ENCODE data around the gene SPEF2. TPM values are rescaled to one million over a fixed set of nuclear protein-coding genes. Genes with fewer than 3 reads are reported as not detected.

Gene SPEF2
- total RNA-seq, 2 experiments from 2014 or later: 3.2 TPM

DNA sequence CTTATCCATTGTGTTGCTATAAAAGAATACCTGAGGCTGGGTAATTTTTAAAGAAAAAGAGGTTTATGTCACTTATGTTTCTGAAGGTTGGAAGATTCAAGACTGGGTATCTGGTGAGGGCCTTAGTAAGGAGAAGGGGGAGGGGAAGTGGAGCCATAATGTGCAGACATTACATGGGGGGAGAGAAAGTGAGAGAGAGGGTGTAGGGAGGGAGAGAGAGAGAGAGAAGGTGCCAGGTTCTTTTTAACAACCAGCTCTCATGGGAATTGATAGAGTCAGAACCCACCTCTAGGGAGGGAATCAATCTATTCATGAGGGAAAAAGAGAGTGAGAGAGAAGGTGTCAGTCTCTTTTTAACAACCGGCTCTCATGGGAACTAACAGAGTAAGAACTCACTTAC, 29.5 kb downstream of the SPEF2 start:
- Histone ChIP-seq H3K27ac (ENCODE audit: low read depth in 1 of 2, low read length in 2 of 2) (no peak overlapping the region), H3K27me3 (ENCODE audit: control insufficient read depth in 1 of 2, insufficient read depth in 2 of 2, low read length in 2 of 2) (no peaks in the 10 kb centered on the region), H3K36me3 (ENCODE audit: insufficient read depth, low read length) (peaks cover 4% of the 10 kb centered on the region), H3K4me1 (ENCODE audit: insufficient read depth, low read length) (peaks cover 5% of the 10 kb centered on the region), H3K9me3 (ENCODE audit: control insufficient read depth in 1 of 2, insufficient read depth in 1 of 2, low read length in 2 of 2) (no peaks in the 10 kb centered on the region), H3K4me3 (ENCODE audit: low read length) (no peak overlapping the region)
- ATAC-seq (ENCODE audit: poor library complexity) (no peak), DNase-seq (no peak)
- Mint-ChIP-seq H3K4me1 (ENCODE audit: low read depth) (peaks cover 12% of the 10 kb centered on the region), H3K27ac (no peak overlapping the region), H3K27me3 (no peaks in the 10 kb centered on the region), H3K4me3 (no peak overlapping the region), H3K36me3 (ENCODE audit: low read depth) (peaks cover 20% of the 10 kb centered on the region), H3K9me3 (no peaks in the 10 kb centered on the region)
- TF ChIP-seq, protein P1, sequence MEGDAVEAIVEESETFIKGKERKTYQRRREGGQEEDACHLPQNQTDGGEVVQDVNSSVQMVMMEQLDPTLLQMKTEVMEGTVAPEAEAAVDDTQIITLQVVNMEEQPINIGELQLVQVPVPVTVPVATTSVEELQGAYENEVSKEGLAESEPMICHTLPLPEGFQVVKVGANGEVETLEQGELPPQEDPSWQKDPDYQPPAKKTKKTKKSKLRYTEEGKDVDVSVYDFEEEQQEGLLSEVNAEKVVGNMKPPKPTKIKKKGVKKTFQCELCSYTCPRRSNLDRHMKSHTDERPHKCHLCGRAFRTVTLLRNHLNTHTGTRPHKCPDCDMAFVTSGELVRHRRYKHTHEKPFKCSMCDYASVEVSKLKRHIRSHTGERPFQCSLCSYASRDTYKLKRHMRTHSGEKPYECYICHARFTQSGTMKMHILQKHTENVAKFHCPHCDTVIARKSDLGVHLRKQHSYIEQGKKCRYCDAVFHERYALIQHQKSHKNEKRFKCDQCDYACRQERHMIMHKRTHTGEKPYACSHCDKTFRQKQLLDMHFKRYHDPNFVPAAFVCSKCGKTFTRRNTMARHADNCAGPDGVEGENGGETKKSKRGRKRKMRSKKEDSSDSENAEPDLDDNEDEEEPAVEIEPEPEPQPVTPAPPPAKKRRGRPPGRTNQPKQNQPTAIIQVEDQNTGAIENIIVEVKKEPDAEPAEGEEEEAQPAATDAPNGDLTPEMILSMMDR (IDR thresholded peaks at IDR 0.05): no peak
- ChIA-PET CTCF (interaction anchor here (0.6 to 2.5 kb wide), 2 partner anchors 277 to 279 kb away, joined by 3 to 9 read pairs; no protein-coding TSS in a partner anchor), POLR2A (interaction anchor here (1.0 kb wide), 1 partner anchor 223 kb away, joined by 3 read pairs; no protein-coding TSS in a partner anchor)
- intact Hi-C loops (cut with DNase I, micrococcal nuclease): no loop called here

DNA sequence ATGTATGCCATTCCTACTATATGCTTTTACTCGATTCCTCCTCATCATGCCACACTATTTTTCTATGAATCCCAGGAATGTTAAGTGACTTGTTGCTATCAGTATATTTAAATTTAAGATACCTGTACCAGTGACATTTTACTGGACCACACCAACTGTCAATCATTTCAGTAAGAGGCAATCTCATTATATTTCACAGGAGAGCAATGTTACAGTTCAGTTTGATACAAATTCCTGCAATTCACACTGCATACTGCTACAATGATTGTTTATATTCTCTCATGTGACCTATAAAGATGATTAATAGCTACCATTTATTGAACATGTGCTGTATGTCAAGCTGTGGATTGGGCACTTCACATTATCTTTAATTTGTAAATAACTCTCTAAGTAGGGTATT, 30.0 kb downstream of the SPEF2 start:
- ChIA-PET CTCF (interaction anchor here (0.7 kb wide), 1 partner anchor 277 kb away, joined by 3 read pairs; no protein-coding TSS in a partner anchor), POLR2A (no interaction called here)
- Mint-ChIP-seq H3K27me3 (no peaks in the 10 kb centered on the region), H3K36me3 (ENCODE audit: low read depth) (peaks cover 17% of the 10 kb centered on the region), H3K27ac (no peak overlapping the region), H3K4me1 (ENCODE audit: low read depth) (peaks cover 12% of the 10 kb centered on the region), H3K4me3 (no peak overlapping the region), H3K9me3 (no peaks in the 10 kb centered on the region)
- DNase-seq: no peak
- no peak overlapping the region for H3K4me3 ChIP-seq (ENCODE audit: low read length)
- peaks cover 5% of the 10 kb centered on the region for H3K4me1 ChIP-seq (ENCODE audit: insufficient read depth, low read length)
- no peaks in the 10 kb centered on the region for H3K27me3 ChIP-seq (ENCODE audit: control insufficient read depth in 1 of 2, insufficient read depth in 2 of 2, low read length in 2 of 2)
- intact Hi-C loops (cut with DNase I, micrococcal nuclease): no loop called here
- H3K9me3 ChIP-seq (ENCODE audit: control insufficient read depth in 1 of 2, insufficient read depth in 1 of 2, low read length in 2 of 2): no peaks in the 10 kb centered on the region
- no peak overlapping the region for H3K27ac ChIP-seq (ENCODE audit: low read depth in 1 of 2, low read length in 2 of 2)
- TF ChIP-seq, protein P1 (IDR thresholded peaks at IDR 0.05): no peak
- ATAC-seq (ENCODE audit: poor library complexity): no peak
- H3K36me3 ChIP-seq (ENCODE audit: insufficient read depth, low read length): peaks cover 4% of the 10 kb centered on the region

DNA sequence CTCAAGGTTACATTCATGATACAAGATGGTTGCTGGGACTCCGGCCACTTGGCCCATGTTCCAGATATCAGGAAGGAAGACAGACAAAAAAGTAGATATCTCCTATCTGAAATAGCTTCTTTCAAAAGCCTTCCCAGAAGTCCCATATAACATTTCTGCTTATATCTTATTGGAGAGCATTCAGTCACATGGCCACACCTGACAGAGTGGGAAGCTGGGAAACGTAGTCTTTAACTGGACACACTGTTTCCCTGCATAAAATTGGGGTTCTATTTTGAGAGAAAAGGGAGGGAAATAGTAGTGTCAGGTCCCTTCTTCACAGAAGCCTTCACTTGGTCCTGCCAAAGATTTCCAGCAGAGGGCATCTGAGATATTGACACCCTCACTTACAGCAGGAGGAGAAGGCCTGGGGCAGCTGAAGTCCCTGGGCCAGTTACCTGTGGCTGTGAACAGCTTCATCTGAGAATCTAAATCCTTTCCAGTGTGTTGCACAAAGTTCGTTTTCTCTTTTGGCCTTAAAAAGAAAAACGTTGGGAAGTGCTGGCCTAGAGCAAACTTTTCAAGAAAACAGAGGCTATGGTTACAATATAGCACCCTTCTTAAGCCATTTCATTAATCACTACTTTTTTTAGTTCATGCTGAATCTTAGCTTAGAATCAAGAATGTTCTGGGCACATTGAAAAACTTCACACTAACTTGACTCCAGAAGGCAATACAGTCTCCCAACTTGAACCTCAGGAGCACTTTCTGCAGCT, 33.5 kb downstream of the SPEF2 start:
- no peaks in the 10 kb centered on the region for H3K36me3 ChIP-seq (ENCODE audit: insufficient read depth, low read length)
- no peaks in the 10 kb centered on the region for H3K9me3 Mint-ChIP-seq
- no peaks in the 10 kb centered on the region for H3K36me3 Mint-ChIP-seq (ENCODE audit: low read depth)
- H3K4me1 Mint-ChIP-seq (ENCODE audit: low read depth): peaks cover 16% of the 10 kb centered on the region
- no peaks in the 10 kb centered on the region for H3K27me3 Mint-ChIP-seq
- no peak overlapping the region for H3K4me3 Mint-ChIP-seq
- ChIA-PET CTCF (interaction anchor here (0.6 to 5.5 kb wide), 31 partner anchors 9 to 275 kb away, joined by 3 to 143 read pairs (median 5); partner anchors contain the start of gene SPEF2), POLR2A (interaction anchor here (0.6 to 3.7 kb wide), 15 partner anchors 9 to 274 kb away, joined by 3 to 31 read pairs (median 6); partner anchors contain the start of gene IL7R)
- no peak overlapping the region for H3K4me3 ChIP-seq (ENCODE audit: low read length)
- H3K9me3 ChIP-seq (ENCODE audit: control insufficient read depth in 1 of 2, insufficient read depth in 1 of 2, low read length in 2 of 2): no peaks in the 10 kb centered on the region
- peak; percentile 99 for ATAC-seq (ENCODE audit: poor library complexity)
- intact Hi-C loops (cut with DNase I, micrococcal nuclease): loop anchor here (1.0 to 5.0 kb wide), 6 partner anchors 34 to 562 kb away; partner anchors contain the start of gene SPEF2 (in 1 of the 2)
- H3K27ac Mint-ChIP-seq: peak overlapping the region; percentile 23
- H3K4me1 ChIP-seq (ENCODE audit: insufficient read depth, low read length): peaks cover 5% of the 10 kb centered on the region
- no peak overlapping the region for H3K27ac ChIP-seq (ENCODE audit: low read depth in 1 of 2, low read length in 2 of 2)
- TF ChIP-seq, protein P1 (IDR thresholded peaks at IDR 0.05): peak; percentile 84
- DNase-seq: peak; percentile 37 to 84 (median 58)
- H3K27me3 ChIP-seq (ENCODE audit: control insufficient read depth in 1 of 2, insufficient read depth in 2 of 2, low read length in 2 of 2): no peaks in the 10 kb centered on the region
